Breast epithelium (tissue), 4 donors: ENCODE results near the gene BSND. TPM values are rescaled to one million over a fixed set of nuclear protein-coding genes. Genes with fewer than 3 reads are reported as not detected.

Experiments
- DNase-seq, 2 donors: peaks; one replicate each; pipeline ENCODE4 v3.0.0-alpha.2; 2019; ENCODE audit warnings: low spot score in 2 of 2
- H3K27ac ChIP-seq, 2 donors: fragments of 200-600 bp; sonication (generic) in 1 of 2; one replicate each; pipeline ENCODE4 v1.5.1; 2016 to 2019; ENCODE audit warnings: mild to moderate bottlenecking in 1 of 2
- H3K27me3 ChIP-seq, 2 donors: fragments of 200-600 bp; sonication (generic) in 1 of 2; one replicate each; pipeline versions ENCODE4 v1.5.1 to v1.6.0; 2017 to 2019; ENCODE audit warnings: control low read depth in 1 of 2, mild to moderate bottlenecking in 1 of 2
- H3K36me3 ChIP-seq: fragments of 200-600 bp; one replicate; pipeline ENCODE4 v1.5.1; 2019
- H3K4me1 ChIP-seq, 2 donors: fragments of 200-600 bp; sonication (generic); one replicate each; pipeline ENCODE4 v1.5.1; 2016 to 2019; ENCODE audit warnings: control low read depth in 1 of 2
- H3K4me3 ChIP-seq, 3 donors: fragments of 200-600 bp; sonication (generic); 1 replicate in 2 of 3; 2 replicates in 1 of 3; pipeline ENCODE4 v1.5.1; 2016 to 2019; ENCODE audit warnings: mild to moderate bottlenecking in 3 of 3, moderate library complexity in 2 of 3
- H3K9me3 ChIP-seq, 2 donors: fragments of 200-600 bp; sonication (generic) in 1 of 2; one replicate each; pipeline ENCODE4 v1.5.1; 2016 to 2019; ENCODE audit warnings: control low read depth in 1 of 2
- POLR2A ChIP-seq: fragments of 450-650 bp; IDR thresholded peaks from one replicate; pipeline ENCODE4 v1.6.1; 2016; ENCODE audit warnings: antibody characterized with exemption, mild to moderate bottlenecking, moderate library complexity
- POLR2AphosphoS5 ChIP-seq, 3 donors: sonication (generic); formaldehyde crosslinking; IDR thresholded peaks; one replicate each; pipeline ENCODE4 v1.6.1; 2017; ENCODE audit warnings: antibody characterized with exemption in 3 of 3
- intact Hi-C: fragments of 100-400 bp; cut with DNase I; formaldehyde crosslinking; loops from one replicate; pipeline ENCODE4 v1.15.1; 2023; ENCODE audit warnings: low total_unique reads
- total RNA-seq, 3 donors: library from RNA; depleted of rRNA; stranded (reverse); fragments of >200 nt; gene quantifications; one replicate each; pipeline ENCODE4 v1.1.0, GENCODE V29; 2016
- TF ChIP-seq, protein P1 (sequence below), 3 donors: fragments of 450-650 bp; IDR thresholded peaks; one replicate each; pipeline ENCODE4 v1.5.1; 2016 to 2017; ENCODE audit warnings: antibody characterized with exemption in 3 of 3, mild to moderate bottlenecking in 3 of 3, moderate library complexity in 3 of 3

BSND gene
- total RNA-seq, 3 donors from 2014 or later = under 0.01 to 0.15 TPM; not detected in 1

DNA sequence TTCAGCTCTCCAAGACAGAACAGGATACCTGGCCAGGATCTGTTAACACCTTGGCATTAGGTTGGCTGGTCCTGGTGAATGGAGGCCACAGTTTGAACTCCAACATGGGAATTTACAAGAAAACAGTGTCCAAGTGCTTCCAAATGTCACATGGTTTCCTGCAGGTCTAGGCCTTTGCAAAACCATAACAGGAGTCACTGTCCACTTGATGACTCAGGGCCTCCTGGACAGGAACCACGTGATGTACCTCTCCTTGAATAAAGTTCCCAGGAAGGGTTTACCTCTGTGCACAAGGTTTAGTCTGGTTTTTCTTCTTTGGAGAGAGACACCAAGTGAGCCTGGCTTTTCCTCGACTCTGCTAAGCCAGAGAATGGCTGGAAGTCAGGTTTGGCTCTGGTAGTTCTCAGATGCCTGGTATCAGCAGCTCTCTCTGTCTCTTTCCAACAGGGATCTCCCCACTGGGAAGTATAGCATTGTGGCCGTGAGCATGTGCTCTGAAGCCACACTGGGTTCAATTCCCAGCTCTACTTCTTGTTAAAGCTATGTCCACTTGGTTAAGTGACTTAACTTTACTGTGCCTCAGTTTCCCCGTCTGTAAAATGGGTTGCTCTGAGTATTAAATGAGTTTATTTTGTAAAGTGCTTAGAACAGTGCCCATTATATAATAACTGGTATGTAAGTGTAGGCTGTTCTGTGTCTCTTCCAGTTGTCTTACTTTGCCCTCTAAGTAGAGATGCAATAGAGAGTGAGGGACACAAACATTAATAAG is 45.6 kb upstream of the BSND start:
- intact Hi-C loops = loop anchor here (10.0 kb wide), 1 partner anchor 62 kb away; no protein-coding TSS in a partner anchor
- no peak overlapping the region for H3K4me3 ChIP-seq
- H3K36me3 ChIP-seq = no peaks in the 10 kb centered on the region
- H3K9me3 ChIP-seq = no peaks in the 10 kb centered on the region
- no peaks in the 10 kb centered on the region for H3K27me3 ChIP-seq
- no peak for DNase-seq
- H3K27ac ChIP-seq = peak overlapping the region; percentile 49 to 64
- H3K4me1 ChIP-seq = peaks cover 0 to 5% of the 10 kb centered on the region in 2 donors
- TF ChIP-seq POLR2AphosphoS5 (IDR thresholded peaks at IDR 0.05) = no peak
- TF ChIP-seq, protein P1, sequence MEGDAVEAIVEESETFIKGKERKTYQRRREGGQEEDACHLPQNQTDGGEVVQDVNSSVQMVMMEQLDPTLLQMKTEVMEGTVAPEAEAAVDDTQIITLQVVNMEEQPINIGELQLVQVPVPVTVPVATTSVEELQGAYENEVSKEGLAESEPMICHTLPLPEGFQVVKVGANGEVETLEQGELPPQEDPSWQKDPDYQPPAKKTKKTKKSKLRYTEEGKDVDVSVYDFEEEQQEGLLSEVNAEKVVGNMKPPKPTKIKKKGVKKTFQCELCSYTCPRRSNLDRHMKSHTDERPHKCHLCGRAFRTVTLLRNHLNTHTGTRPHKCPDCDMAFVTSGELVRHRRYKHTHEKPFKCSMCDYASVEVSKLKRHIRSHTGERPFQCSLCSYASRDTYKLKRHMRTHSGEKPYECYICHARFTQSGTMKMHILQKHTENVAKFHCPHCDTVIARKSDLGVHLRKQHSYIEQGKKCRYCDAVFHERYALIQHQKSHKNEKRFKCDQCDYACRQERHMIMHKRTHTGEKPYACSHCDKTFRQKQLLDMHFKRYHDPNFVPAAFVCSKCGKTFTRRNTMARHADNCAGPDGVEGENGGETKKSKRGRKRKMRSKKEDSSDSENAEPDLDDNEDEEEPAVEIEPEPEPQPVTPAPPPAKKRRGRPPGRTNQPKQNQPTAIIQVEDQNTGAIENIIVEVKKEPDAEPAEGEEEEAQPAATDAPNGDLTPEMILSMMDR (IDR thresholded peaks at IDR 0.05) = no peak
- TF ChIP-seq POLR2A = no peak

GRCh38 chr1:54953846-54954245 is 44.9 kb upstream of the BSND start:
- intact Hi-C loops = loop anchor here (10.0 kb wide), 1 partner anchor 61 kb away; no protein-coding TSS in a partner anchor

DNA sequence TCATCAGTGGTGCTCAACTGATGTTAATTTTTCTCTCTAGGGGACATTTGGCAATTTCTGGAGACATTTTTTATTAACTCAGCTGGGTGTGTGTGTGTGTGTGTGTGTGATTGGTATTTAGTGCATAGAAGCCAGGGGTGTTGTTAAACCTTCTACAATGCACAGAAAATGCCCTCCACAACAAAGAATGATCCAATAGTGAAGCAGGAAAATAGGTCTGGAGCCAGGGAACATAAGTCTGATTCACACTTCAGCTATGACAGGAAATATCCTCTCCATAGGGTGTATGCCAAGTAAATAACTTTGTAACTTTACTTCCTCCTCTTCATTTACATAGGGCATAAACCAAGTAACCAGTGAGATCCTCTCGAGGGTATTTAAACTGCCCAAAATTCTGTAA is 43.4 kb upstream of the BSND start:
- Histone ChIP-seq H3K27me3 (no peaks in the 10 kb centered on the region), H3K4me3 (no peak overlapping the region), H3K27ac (peak overlapping the region; percentile 80 to 84), H3K36me3 (no peaks in the 10 kb centered on the region), H3K9me3 (peaks cover 0 to 3% of the 10 kb centered on the region in 2 donors), H3K4me1 (peaks cover 0 to 2% of the 10 kb centered on the region in 2 donors)
- no peak for TF ChIP-seq POLR2AphosphoS5 (IDR thresholded peaks at IDR 0.05)
- no peak for TF ChIP-seq POLR2A
- TF ChIP-seq, protein P1 (IDR thresholded peaks at IDR 0.05) = no peak
- no peak for DNase-seq
- intact Hi-C loops = loop anchor here (10.0 kb wide), 1 partner anchor 59 kb away; no protein-coding TSS in a partner anchor

More at GRCh38 chr1:54953846-54954245, 44.9 kb upstream of the BSND start:
- DNase-seq = no peak
- H3K27ac ChIP-seq = peak overlapping the region; percentile 49 to 64
- no peaks in the 10 kb centered on the region for H3K9me3 ChIP-seq
- H3K36me3 ChIP-seq = no peaks in the 10 kb centered on the region
- H3K27me3 ChIP-seq = no peaks in the 10 kb centered on the region
- no peak overlapping the region for H3K4me3 ChIP-seq
- TF ChIP-seq, protein P1 (IDR thresholded peaks at IDR 0.05) = no peak
- TF ChIP-seq POLR2AphosphoS5 (IDR thresholded peaks at IDR 0.05) (no peak), POLR2A (no peak)
- peaks cover 0 to 5% of the 10 kb centered on the region in 2 donors for H3K4me1 ChIP-seq

DNA sequence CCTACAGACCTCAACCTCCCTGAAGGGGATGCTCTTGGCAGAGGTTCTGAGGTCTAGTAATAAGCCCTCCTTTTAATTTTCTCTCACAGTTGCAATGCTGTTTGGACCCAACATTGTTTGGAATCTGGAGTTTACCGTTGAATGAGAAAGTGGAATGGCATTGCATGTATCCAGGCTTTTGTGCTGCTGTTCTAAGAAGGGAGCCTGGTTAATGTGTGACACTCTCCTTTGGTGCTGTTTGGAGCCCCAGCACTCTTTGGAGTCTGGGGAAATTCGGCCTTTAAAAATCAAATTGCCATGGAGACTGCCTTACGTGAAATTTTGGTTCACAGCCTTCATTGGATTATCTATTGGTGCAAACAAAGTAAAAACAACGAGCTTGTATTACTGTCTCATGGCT is 42.0 kb upstream of the BSND start:
- intact Hi-C loops = loop anchor here (10.0 kb wide), 1 partner anchor 58 kb away; no protein-coding TSS in a partner anchor
- DNase-seq = no peak

More for the DNA sequence above, 42.0 kb upstream of the BSND start:
- TF ChIP-seq, protein P1 (IDR thresholded peaks at IDR 0.05) = no peak
- TF ChIP-seq POLR2A (no peak), POLR2AphosphoS5 (IDR thresholded peaks at IDR 0.05) (no peak)
- Histone ChIP-seq H3K36me3 (no peaks in the 10 kb centered on the region), H3K4me1 (no peaks in the 10 kb centered on the region), H3K27me3 (no peaks in the 10 kb centered on the region), H3K27ac (peak overlapping the region; percentile 80 to 84), H3K4me3 (no peak overlapping the region), H3K9me3 (peaks cover 0 to 3% of the 10 kb centered on the region in 2 donors)
